GM13977 (cell line): ENCODE data around the gene KRT85.
A peak's percentile ranks its signal among the peaks of the same experiment; 100 is the strongest.

ENCODE experiments used
- DNase-seq: peaks from one replicate; pipeline ENCODE4 v3.0.0; 2012; ENCODE audit warnings: low spot score
- in situ Hi-C: fragments of 300-500 bp; cut with MboI; formaldehyde crosslinking; loops from one replicate; pipeline ENCODE4 v1.12.0; 2022; ENCODE audit warnings: low sequenced_read_pairs, low pct_unique_long_range_greater_than_20kb, mixed read lengths, inconsistent platforms; ENCODE audit not compliant: unreplicated experiment
- TF ChIP-seq, protein P1 (sequence below): IDR thresholded peaks from 2 replicates; pipeline ENCODE4 v1.5.1; 2012; ENCODE audit warnings: mild to moderate bottlenecking, control low read depth; ENCODE audit not compliant: insufficient read depth; ENCODE audit errors: extremely low read depth, missing control alignments

Gene KRT85

DNA sequence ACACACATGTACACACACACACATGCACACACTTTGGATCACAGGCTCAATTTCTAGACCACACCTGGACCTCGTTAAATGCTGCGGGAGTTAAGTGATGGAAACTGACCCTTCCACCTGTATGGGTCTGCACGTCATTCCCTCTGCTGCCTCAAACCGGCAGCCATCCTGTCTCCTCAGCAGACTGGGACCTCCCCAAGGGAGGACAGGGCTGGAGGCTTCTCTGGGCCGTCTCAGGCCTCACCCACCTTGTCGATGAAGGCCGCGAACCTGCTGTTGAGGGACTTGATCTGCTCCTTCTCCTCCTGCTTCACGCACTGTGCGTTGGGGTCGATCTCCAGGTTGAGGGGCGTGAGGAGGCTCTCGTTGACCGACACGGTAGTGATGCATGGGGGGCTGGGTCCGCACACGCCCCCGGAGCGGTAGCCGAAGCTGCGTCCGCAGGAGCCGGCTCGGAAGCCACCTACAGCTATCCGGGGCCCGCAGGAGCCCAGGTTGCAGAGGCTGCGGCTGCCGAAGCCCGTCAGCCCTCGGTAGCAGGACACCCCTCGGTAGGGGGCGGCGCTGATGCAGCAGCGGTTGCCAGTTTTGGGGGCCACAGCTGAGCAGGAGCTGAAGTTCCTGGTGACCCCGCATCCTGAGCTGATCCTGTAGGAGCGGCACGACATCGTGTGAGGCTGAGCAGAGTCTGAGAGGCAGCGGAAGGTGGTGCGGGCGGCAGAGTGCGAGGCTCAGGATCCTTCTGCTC, at the start of gene KRT85:
TSS of gene KRT85 (minus strand) at position 744 of the 748 bp plus-strand sequence. CDS start at position 668, 76 bp downstream.
- in situ Hi-C loops: no loop called here
- DNase-seq: no peak
- TF ChIP-seq, protein P1, sequence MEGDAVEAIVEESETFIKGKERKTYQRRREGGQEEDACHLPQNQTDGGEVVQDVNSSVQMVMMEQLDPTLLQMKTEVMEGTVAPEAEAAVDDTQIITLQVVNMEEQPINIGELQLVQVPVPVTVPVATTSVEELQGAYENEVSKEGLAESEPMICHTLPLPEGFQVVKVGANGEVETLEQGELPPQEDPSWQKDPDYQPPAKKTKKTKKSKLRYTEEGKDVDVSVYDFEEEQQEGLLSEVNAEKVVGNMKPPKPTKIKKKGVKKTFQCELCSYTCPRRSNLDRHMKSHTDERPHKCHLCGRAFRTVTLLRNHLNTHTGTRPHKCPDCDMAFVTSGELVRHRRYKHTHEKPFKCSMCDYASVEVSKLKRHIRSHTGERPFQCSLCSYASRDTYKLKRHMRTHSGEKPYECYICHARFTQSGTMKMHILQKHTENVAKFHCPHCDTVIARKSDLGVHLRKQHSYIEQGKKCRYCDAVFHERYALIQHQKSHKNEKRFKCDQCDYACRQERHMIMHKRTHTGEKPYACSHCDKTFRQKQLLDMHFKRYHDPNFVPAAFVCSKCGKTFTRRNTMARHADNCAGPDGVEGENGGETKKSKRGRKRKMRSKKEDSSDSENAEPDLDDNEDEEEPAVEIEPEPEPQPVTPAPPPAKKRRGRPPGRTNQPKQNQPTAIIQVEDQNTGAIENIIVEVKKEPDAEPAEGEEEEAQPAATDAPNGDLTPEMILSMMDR: no peak

DNA sequence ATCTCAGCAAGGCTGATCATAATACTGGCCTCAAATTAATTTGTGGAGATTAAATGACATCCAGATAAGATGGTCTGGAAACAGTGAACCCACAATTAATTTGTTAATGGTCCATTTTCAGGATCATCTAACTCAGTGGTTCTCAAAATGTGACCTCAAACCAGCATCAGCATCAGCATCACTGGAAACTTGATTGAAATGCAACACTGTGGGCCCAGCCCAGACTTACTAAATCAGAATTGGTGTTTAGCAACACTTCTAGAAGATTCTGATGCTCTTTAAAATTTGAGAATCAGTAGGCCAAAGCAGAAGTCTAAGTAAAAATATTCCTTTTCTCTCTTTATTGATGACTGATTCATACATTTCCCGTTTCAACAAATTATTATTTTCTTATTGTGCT, 49.5 kb upstream of the KRT85 start:
- TF ChIP-seq, protein P1: no peak
- no peak for DNase-seq
- in situ Hi-C loops: no loop called here

DNA sequence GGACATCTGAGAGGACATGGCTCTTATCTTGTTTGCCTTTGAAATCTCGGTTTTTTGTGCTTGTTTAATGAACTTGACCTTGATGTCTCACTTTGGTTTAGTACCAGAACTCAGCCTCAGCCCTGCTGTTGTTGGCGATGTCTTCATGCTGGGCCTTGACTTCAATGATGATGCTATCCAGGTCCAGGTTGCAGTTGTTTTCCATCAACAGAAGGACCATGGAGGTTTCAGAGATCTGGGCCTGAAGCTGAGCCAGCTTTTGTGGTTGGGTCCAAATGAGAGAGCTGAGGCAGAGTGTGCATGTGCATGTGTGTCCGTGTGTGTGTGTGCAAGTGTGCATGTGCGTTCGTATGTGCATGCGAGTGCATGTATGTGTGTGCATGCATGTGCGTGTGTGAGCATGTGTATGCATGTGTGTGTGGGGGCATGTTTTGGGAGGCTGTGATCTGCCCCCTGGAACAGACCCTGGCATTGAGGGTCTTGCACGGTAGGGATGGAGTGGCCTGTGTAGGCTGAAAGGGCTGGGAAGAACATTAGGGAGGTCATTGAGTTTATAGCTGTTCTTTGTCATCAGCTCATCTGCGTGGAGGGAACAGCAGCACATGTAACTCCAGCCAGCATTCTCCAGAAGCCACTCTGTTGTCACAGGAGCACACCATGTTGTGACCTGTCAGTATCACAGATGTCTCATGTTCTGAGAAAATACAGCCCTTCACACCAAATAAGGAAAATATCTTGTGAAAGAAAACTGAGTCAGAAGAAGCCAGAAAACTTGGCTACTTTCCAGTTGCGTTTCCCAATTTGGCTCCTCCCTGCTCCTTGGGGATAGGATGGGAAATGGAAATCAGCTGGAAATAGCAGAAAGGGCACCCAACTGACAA, 48.8 kb upstream of the KRT85 start:
- no peak for DNase-seq
- TF ChIP-seq, protein P1: no peak
- in situ Hi-C loops: no loop called here

GRCh38 chr12:52414936-52415335, 47.7 kb upstream of the KRT85 start:
- in situ Hi-C loops: no loop called here
- no peak for DNase-seq
- TF ChIP-seq, protein P1: no peak

GRCh38 chr12:52413782-52414345, 46.6 kb upstream of the KRT85 start:
- in situ Hi-C loops: no loop called here
- DNase-seq: no peak
- TF ChIP-seq, protein P1: peak; percentile 4

GRCh38 chr12:52413202-52413601, 45.9 kb upstream of the KRT85 start:
- TF ChIP-seq, protein P1: no peak
- DNase-seq: no peak
- in situ Hi-C loops: no loop called here
